Panc1 (cell line): ENCODE results near the gene SNUPN. TPM values are rescaled to one million over a fixed set of nuclear protein-coding genes. Genes with fewer than 3 reads are reported as not detected.
"Not testable (repeated sequence)": the region's sequence is repeated elsewhere in the genome, so short reads cannot be mapped to it uniquely, and the experiment has no call there.

Experiments
- ATAC-seq: fragments of 200-7000 bp; cut with Tn5 transposase; 2 replicates; pipeline ENCODE4 v1.9.1; 2020; ENCODE audit warnings: mild to moderate bottlenecking, moderate library complexity
- BruUV-seq: library from RNA; stranded (reverse); fragments of 400-500 nt; replicated peaks from 2 replicates; lab custom pipeline; 2021; lab: Mats Ljungman, UMichigan
- CTCF ChIA-PET: fragments of 300-600 bp; sonication (Branson Sonifier 250); formaldehyde crosslinking; loops from one replicate; lab custom pipeline; 2022; ENCODE audit warnings: antibody characterized with exemption; lab: Charles Lee
- POLR2A ChIA-PET: fragments of 300-600 bp; sonication (Branson Sonifier 250); formaldehyde crosslinking; loops from one replicate; lab custom pipeline; 2022; ENCODE audit warnings: antibody characterized with exemption; lab: Charles Lee
- DNase-seq: peaks from one replicate; pipeline ENCODE4 v3.0.0-alpha.2; 2010; ENCODE audit warnings: low read depth, low spot score
- H3K27ac ChIP-seq: 2 replicates; pipeline ENCODE4 v1.5.1; 2011; ENCODE audit warnings: mild to moderate bottlenecking, low read length, inconsistent platforms
- H3K27me3 ChIP-seq: fragments of 200-500 bp; sonication (Bioruptor generic); 2 replicates; pipeline ENCODE4 v1.6.0; 2014; ENCODE audit warnings: low read length, inconsistent platforms; ENCODE audit not compliant: control insufficient read depth, insufficient read depth
- H3K36me3 ChIP-seq: fragments of 200-500 bp; sonication (Bioruptor generic); 2 replicates; pipeline ENCODE4 v1.5.1; 2014; ENCODE audit warnings: inconsistent platforms, mild to moderate bottlenecking, low read length, moderate library complexity; ENCODE audit not compliant: control insufficient read depth, insufficient read depth
- H3K4me1 ChIP-seq: 2 replicates; pipeline ENCODE4 v1.5.1; 2011; ENCODE audit warnings: inconsistent platforms, mild to moderate bottlenecking, low read length, moderate library complexity; ENCODE audit not compliant: control insufficient read depth, insufficient read depth
- H3K4me3 ChIP-seq, 2 experiments: 2 replicates each; pipeline ENCODE4 v1.5.1; 2011 to 2012; ENCODE audit warnings: low read depth in 2 of 2, low read length in 2 of 2, mild to moderate bottlenecking in 2 of 2, inconsistent platforms in 1 of 2, moderate library complexity in 1 of 2
- H3K9me3 ChIP-seq: fragments of 200-500 bp; sonication (Bioruptor generic); 2 replicates; pipeline ENCODE4 v1.5.1; 2014; ENCODE audit warnings: low read depth, mild to moderate bottlenecking, inconsistent platforms, low read length, moderate library complexity; ENCODE audit not compliant: control insufficient read depth, insufficient read depth
- CTCF ChIP-seq: fragments of 450-650 bp; IDR thresholded peaks from 2 replicates; pipeline ENCODE4 v1.5.1; 2017; ENCODE audit warnings: mild to moderate bottlenecking
- POLR2AphosphoS5 ChIP-seq: IDR thresholded peaks from 2 replicates; pipeline ENCODE4 v1.6.1; 2012; ENCODE audit warnings: mild to moderate bottlenecking, low read depth, low read length, moderate library complexity
- REST ChIP-seq, 2 experiments: IDR thresholded peaks; 2 replicates each; pipeline ENCODE4 v1.6.1; 2011 to 2012; ENCODE audit warnings: low read depth in 2 of 2, control low read depth in 1 of 2, low read length in 1 of 2, mild to moderate bottlenecking in 1 of 2, moderate library complexity in 1 of 2; ENCODE audit not compliant: insufficient read depth in 1 of 2
- SIN3A ChIP-seq: IDR thresholded peaks from 2 replicates; pipeline ENCODE4 v1.6.1; 2012; ENCODE audit warnings: low read depth, mild to moderate bottlenecking, low read length, moderate library complexity, borderline replicate concordance; ENCODE audit not compliant: insufficient read depth
- TCF7L2 ChIP-seq: IDR thresholded peaks from 2 replicates; pipeline ENCODE4 v1.6.1; 2011; ENCODE audit warnings: mild to moderate bottlenecking, low read depth, low read length, inconsistent platforms
- in situ Hi-C: cut with HindIII; loops from 2 replicates; pipeline ENCODE4 v1.10.0; 2016; ENCODE audit warnings: low sequenced_read_pairs, low pct_unique_long_range_greater_than_20kb
- intact Hi-C: fragments of 100-400 bp; cut with micrococcal nuclease; formaldehyde crosslinking; loops from one replicate; pipeline ENCODE4 v1.10.0; 2022; ENCODE audit not compliant: unreplicated experiment
- total RNA-seq: library from RNA; stranded (reverse); gene quantifications from one replicate; pipeline ENCODE4 v1.2.1, GENCODE V29; 2021; ENCODE audit not compliant: unreplicated experiment

Gene SNUPN
- total RNA-seq, 1 experiment from 2014 or later, result 52.1 TPM

- Histone ChIP-seq H3K4me1 (no peaks in the 10 kb centered on the region), H3K9me3 (no peaks in the 10 kb centered on the region), H3K27me3 (no peaks in the 10 kb centered on the region), H3K27ac (no peak overlapping the region), H3K4me3 (no peak overlapping the region), H3K36me3 (no peaks in the 10 kb centered on the region)
- DNase-seq (no peak), ATAC-seq (no peak)
- POLR2A ChIA-PET, result no interaction called here
- CTCF ChIA-PET, result no interaction called here
- intact Hi-C loops, result no loop called here
- in situ Hi-C loops, result no loop called here
- TF ChIP-seq REST (IDR thresholded peaks at IDR 0.05; ENCODE audit: insufficient read depth in 1 of 2, low read depth in 2 of 2, low read length in 1 of 2) (no peak), TCF7L2 (no peak), POLR2AphosphoS5 (no peak), CTCF (no peak), SIN3A (no peak)
- BruUV-seq, result TSS peak; percentile 45
Observed at GRCh38 chr15:75590239-75590638, 35.3 kb downstream of the SNUPN start.

GRCh38 chr15:75589071-75589470, 36.5 kb downstream of the SNUPN start:
- ATAC-seq (no peak), DNase-seq (no peak)
- Histone ChIP-seq H3K36me3 (no peaks in the 10 kb centered on the region), H3K27me3 (no peaks in the 10 kb centered on the region), H3K27ac (no peak overlapping the region), H3K9me3 (no peaks in the 10 kb centered on the region), H3K4me1 (no peaks in the 10 kb centered on the region; the same call in 1 of the 2 replicates), H3K4me3 (no peak overlapping the region)
- CTCF ChIA-PET, result no interaction called here
- no peak for TF ChIP-seq TCF7L2
- TF ChIP-seq POLR2AphosphoS5, result no peak
- intact Hi-C loops (no loop called here), in situ Hi-C loops (no loop called here)
- no TSS peak for BruUV-seq
- POLR2A ChIA-PET, result no interaction called here

GRCh38 chr15:75586422-75586821, 39.1 kb downstream of the SNUPN start:
- H3K27me3 ChIP-seq, in situ Hi-C loops, ATAC-seq, DNase-seq, intact Hi-C loops, POLR2A ChIA-PET, H3K9me3 ChIP-seq, H3K4me1 ChIP-seq, H3K27ac ChIP-seq, H3K4me3 ChIP-seq, CTCF ChIA-PET, H3K36me3 ChIP-seq, BruUV-seq: not testable (repeated sequence)
